Neural cell (in vitro differentiated cells): ENCODE measurements around the gene TEN1.

Experiments used
- POLR2AphosphoS5 ChIP-seq: IDR thresholded peaks from 2 replicates; pipeline ENCODE4 v1.6.1; 2012
- TF ChIP-seq, protein P1 (sequence below): fragments of 450-650 bp; IDR thresholded peaks from 2 replicates; pipeline ENCODE4 v1.5.1; 2014; ENCODE audit warnings: antibody characterized with exemption, mild to moderate bottlenecking, moderate library complexity; ENCODE audit not compliant: poor library complexity, severe bottlenecking

DNA sequence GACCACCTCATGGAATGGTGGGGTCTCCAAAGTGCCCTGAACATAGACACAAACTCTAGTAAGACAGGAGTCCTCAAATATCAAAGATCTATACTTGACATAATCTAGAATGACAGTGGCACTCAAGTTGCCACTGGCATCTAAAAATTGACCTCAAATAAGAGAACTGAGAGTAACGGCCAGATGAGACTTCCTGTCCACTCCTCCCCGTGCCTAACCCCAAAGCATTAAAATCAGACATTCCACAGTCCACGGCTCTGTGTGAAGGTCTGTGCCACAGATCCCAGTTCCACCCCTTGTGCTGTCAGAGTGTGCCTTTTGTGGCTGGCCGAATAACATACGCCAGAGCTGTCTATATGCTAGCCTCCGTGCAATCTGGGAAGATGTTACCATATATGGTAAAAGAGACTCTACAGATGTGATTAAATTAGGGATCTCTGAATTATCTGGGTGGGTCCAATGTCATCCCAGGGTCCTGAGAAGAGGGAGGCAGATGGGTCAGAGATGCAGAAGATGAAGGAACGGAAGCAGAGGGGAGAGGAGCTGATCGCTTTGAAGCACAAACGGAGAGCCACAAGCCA is 69.1 kb downstream of the TEN1 start:
- TF ChIP-seq POLR2AphosphoS5, result no peak
- TF ChIP-seq, protein P1, sequence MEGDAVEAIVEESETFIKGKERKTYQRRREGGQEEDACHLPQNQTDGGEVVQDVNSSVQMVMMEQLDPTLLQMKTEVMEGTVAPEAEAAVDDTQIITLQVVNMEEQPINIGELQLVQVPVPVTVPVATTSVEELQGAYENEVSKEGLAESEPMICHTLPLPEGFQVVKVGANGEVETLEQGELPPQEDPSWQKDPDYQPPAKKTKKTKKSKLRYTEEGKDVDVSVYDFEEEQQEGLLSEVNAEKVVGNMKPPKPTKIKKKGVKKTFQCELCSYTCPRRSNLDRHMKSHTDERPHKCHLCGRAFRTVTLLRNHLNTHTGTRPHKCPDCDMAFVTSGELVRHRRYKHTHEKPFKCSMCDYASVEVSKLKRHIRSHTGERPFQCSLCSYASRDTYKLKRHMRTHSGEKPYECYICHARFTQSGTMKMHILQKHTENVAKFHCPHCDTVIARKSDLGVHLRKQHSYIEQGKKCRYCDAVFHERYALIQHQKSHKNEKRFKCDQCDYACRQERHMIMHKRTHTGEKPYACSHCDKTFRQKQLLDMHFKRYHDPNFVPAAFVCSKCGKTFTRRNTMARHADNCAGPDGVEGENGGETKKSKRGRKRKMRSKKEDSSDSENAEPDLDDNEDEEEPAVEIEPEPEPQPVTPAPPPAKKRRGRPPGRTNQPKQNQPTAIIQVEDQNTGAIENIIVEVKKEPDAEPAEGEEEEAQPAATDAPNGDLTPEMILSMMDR, result no peak
